Neuron (in vitro differentiated cells): Measurements from ENCODE around the gene ZC3H12D.
"Not testable (repeated sequence)": the region's sequence is repeated elsewhere in the genome, so short reads cannot be mapped to it uniquely, and the experiment has no call there.

Experiments used
- H2AFZ ChIP-seq: one replicate; pipeline ENCODE4 v1.6.1; 2013; ENCODE audit warnings: low read depth, mild to moderate bottlenecking, inconsistent platforms, low read length, moderate library complexity
- H3K27me3 ChIP-seq: one replicate; pipeline ENCODE4 v1.6.1; 2013; ENCODE audit warnings: low read length; ENCODE audit not compliant: insufficient read depth
- H3K36me3 ChIP-seq: one replicate; pipeline ENCODE4 v1.6.1; 2013; ENCODE audit warnings: low read length; ENCODE audit not compliant: insufficient read depth
- H3K4me1 ChIP-seq: one replicate; pipeline ENCODE4 v1.6.1; 2013; ENCODE audit warnings: low read length; ENCODE audit not compliant: insufficient read depth
- H3K4me3 ChIP-seq: 2 replicates; pipeline ENCODE4 v1.5.1; 2013; ENCODE audit warnings: mild to moderate bottlenecking, low read length, moderate library complexity
- H3K9me3 ChIP-seq: one replicate; pipeline ENCODE4 v1.6.1; 2013; ENCODE audit warnings: low read length

Gene ZC3H12D

GRCh38 chr6:149451376-149452036 is 33.3 kb downstream of the ZC3H12D start:
- Histone ChIP-seq H3K27me3 (peaks cover 3% of the 10 kb centered on the region), H2AFZ (peak overlapping the region; percentile 21), H3K4me1 (no peaks in the 10 kb centered on the region), H3K36me3 (no peaks in the 10 kb centered on the region), H3K9me3 (no peaks in the 10 kb centered on the region), H3K4me3 (no peak overlapping the region)

- no peaks in the 10 kb centered on the region for H3K9me3 ChIP-seq
- no peak overlapping the region for H3K4me3 ChIP-seq
- H3K27me3 ChIP-seq: peaks cover 3% of the 10 kb centered on the region
- H3K36me3 ChIP-seq: no peaks in the 10 kb centered on the region
- H3K4me1 ChIP-seq: no peaks in the 10 kb centered on the region
- peak overlapping the region; percentile 21 for H2AFZ ChIP-seq
Measured at GRCh38 chr6:149450679-149451375, 34.0 kb downstream of the ZC3H12D start.

DNA sequence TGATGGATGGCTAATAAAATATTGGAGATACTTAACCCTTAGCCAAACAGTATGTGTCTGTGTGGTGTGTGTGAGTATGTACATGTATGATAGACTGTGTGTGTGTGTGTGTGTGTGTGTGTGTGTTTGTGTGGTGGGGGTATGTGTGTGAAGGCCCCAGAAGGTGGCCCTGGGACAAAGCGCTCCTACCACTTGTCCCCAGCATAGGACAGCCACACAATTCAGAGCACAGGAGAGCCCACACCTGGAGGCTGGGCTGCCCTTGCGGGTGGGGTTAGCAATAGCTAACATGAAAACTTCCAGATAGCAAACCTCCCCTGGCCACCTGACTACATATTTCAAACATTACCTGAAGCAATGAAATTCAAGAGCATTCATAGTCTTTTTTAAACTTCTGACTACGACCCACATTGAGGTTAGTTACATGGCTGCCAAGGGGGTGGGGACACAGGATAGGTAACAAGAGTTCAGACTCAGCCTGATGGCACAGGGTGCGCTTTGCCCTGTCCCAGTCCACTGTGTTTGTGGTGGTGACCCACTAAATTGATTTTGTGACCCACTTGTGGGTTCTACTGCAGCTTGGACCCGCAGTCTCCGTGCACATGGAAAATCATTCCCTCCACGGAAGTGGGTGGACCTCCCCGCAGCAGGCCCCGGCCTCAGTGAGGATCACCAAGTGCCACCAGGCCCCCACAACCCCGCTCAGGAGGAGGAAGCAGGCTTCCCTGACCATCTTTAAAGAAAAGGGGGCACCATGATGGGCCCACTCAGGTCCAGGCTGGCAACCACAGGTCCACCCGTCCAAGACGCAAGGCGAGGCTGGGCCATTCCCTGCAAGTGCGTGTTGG is 34.8 kb downstream of the ZC3H12D start:
- no peak overlapping the region for H2AFZ ChIP-seq
- H3K36me3 ChIP-seq: no peaks in the 10 kb centered on the region
- H3K9me3 ChIP-seq: no peaks in the 10 kb centered on the region
- H3K27me3 ChIP-seq: peaks cover 3% of the 10 kb centered on the region
- H3K4me1 ChIP-seq: no peaks in the 10 kb centered on the region
- H3K4me3 ChIP-seq: no peak overlapping the region

DNA sequence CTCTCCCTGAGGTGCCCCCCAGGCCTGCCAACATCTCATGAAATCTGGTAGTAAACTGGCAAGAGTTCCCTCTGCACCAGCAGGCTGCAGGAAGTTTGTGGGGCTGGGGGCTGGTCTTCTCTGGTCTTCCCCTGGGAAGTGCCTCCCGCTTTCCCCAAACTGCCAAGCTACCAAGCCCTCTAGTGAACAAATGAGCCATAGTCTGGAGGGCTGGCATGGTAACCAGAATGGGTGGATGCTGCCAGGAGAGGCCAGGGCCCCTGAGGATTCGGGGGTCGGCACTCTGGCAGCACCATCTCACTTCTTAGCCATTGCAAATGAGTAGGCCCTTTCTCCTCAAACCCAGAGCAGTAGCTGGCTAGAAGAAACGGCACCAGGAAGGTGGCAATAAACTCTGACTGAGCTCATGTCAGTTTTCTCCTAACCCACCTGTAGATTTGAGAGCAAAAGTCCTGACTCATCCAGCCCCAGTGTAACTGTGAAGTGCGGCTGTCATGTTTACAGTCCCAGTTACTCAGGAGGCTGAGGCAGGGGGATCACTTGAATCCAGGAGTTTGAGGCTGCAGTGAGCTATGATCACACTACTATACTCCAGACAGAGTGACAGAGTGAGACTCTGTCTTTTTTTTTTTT is 35.9 kb downstream of the ZC3H12D start:
- no peaks in the 10 kb centered on the region for H3K4me1 ChIP-seq
- H3K9me3 ChIP-seq: peaks cover 3% of the 10 kb centered on the region
- H2AFZ ChIP-seq: no peak overlapping the region
- H3K4me3 ChIP-seq: no peak overlapping the region
- H3K36me3 ChIP-seq: no peaks in the 10 kb centered on the region
- H3K27me3 ChIP-seq: peaks cover 3% of the 10 kb centered on the region

- no peaks in the 10 kb centered on the region for H3K4me1 ChIP-seq
- no peak overlapping the region for H2AFZ ChIP-seq
- peaks cover 3% of the 10 kb centered on the region for H3K27me3 ChIP-seq
- no peak overlapping the region for H3K4me3 ChIP-seq
- H3K9me3 ChIP-seq: peaks cover 3% of the 10 kb centered on the region
- H3K36me3 ChIP-seq: no peaks in the 10 kb centered on the region
Measured at GRCh38 chr6:149446791-149447376, 37.9 kb downstream of the ZC3H12D start.

DNA sequence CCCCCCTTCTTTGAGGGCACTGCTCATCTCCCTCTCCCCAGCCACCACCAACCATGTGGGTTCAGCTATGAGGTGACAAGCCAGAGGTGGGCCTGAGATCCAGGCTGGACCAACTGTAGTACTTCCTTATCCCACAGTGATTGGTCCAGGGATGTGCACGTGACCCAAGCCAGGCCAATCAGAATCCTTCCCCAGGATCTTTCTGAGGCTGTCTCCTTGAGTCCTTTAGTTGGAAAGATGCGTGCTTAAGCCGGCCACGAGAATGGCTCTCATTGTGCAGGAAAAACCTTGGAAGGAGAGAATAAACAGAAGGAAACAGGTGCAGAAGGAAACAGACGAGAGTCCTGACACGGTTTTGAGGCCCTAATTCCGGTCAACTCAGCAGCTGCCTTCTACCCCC is 39.2 kb downstream of the ZC3H12D start:
- Histone ChIP-seq H3K4me3 (no peak overlapping the region), H3K36me3 (no peaks in the 10 kb centered on the region), H2AFZ (no peak overlapping the region), H3K4me1 (no peaks in the 10 kb centered on the region), H3K27me3 (no peaks in the 10 kb centered on the region), H3K9me3 (peaks cover 3% of the 10 kb centered on the region)

- Histone ChIP-seq H3K4me1 (no peaks in the 10 kb centered on the region), H3K9me3 (peaks cover 3% of the 10 kb centered on the region), H3K36me3 (no peaks in the 10 kb centered on the region), H2AFZ (no peak overlapping the region), H3K4me3 (no peak overlapping the region), H3K27me3 (no peaks in the 10 kb centered on the region)
Measured at GRCh38 chr6:149445095-149445466, 39.7 kb downstream of the ZC3H12D start.

GRCh38 chr6:149444360-149445094 is 40.3 kb downstream of the ZC3H12D start:
- not testable (repeated sequence) for H3K4me3 ChIP-seq, H2AFZ ChIP-seq, H3K9me3 ChIP-seq, H3K36me3 ChIP-seq, H3K4me1 ChIP-seq, H3K27me3 ChIP-seq

GRCh38 chr6:149443411-149444181 is 41.2 kb downstream of the ZC3H12D start:
- Histone ChIP-seq H3K4me1 (no peaks in the 10 kb centered on the region), H2AFZ (no peak overlapping the region), H3K36me3 (no peaks in the 10 kb centered on the region), H3K9me3 (peaks cover 3% of the 10 kb centered on the region), H3K4me3 (no peak overlapping the region), H3K27me3 (no peaks in the 10 kb centered on the region)

DNA sequence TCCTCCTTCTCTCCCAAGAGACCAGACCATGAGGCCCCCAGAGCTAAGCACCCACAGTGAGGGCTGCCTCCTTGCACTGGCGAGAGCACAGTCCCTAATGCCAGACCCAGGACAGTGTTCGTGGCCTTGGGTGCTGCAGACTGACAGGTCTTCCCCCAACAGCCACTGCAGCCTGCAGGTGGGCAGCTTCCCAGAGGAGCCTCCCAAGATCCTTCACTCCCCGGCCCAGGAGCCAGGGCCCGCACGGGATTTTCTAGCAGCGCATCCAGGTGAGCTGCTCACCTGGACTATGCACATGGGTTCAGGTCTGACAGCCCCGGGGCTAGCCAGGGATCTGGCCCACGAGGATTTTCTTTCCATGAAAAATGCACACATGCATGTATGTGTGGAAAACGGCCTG is 43.1 kb downstream of the ZC3H12D start:
- no peaks in the 10 kb centered on the region for H3K4me1 ChIP-seq
- no peak overlapping the region for H2AFZ ChIP-seq
- H3K4me3 ChIP-seq: no peak overlapping the region
- H3K27me3 ChIP-seq: no peaks in the 10 kb centered on the region
- H3K9me3 ChIP-seq: peaks cover 3% of the 10 kb centered on the region
- no peaks in the 10 kb centered on the region for H3K36me3 ChIP-seq

DNA sequence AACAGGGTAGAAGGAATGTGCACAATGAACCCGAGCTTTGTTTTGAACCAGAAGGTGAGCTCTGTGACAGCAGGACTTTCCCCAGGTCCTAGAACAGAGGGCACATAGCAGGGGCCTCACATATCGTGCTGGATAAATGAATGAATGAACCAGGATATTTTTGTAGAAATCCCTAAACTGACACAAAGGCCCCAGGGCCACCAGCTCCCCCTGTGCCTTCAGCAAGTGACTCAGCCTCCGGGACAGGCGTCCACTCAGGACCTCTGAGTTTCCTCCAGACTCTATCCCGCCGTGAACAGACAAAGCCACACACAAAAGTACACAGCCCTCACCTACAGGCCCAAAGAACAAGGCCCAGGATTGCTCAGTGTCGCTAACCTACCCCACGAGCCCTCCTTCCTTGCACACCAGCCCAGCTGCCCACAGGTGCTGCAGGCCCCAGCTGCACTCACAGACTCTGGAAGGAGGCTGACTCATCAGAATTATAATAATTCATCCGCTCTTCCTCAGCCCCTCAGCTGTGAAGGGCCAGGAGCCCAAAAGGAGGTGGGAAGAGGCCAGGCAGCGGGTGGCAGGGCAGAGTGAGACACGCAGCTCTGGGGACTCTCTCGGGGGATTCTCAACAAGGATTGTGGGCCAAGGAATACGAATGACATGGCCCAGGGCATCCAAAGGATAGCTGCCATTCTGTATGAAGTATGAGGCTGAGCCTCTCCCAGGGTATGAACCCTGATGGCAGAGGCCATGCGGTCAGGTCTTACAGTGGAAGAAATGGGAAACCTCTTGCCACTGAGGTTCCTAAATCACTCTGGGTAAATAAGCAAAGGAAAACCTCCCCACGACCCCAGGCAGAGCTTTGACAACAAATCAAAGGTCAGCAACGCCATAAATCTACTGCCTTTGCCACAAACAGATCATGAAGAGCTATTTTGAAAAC is 43.8 kb downstream of the ZC3H12D start:
- Histone ChIP-seq H2AFZ (no peak overlapping the region), H3K4me1 (no peaks in the 10 kb centered on the region), H3K36me3 (no peaks in the 10 kb centered on the region), H3K27me3 (no peaks in the 10 kb centered on the region), H3K4me3 (no peak overlapping the region), H3K9me3 (peaks cover 3% of the 10 kb centered on the region)
